ENCODE measurements around the gene YY2. TPM values are rescaled to one million over a fixed set of nuclear protein-coding genes. Genes with fewer than 3 reads are reported as not detected.
"Not testable (repeated sequence)": the region's sequence is repeated elsewhere in the genome, so short reads cannot be mapped to it uniquely, and the experiment has no call there.

YY2 gene
- total RNA-seq, 1 donor from 2014 or later = 2.2 TPM

DNA sequence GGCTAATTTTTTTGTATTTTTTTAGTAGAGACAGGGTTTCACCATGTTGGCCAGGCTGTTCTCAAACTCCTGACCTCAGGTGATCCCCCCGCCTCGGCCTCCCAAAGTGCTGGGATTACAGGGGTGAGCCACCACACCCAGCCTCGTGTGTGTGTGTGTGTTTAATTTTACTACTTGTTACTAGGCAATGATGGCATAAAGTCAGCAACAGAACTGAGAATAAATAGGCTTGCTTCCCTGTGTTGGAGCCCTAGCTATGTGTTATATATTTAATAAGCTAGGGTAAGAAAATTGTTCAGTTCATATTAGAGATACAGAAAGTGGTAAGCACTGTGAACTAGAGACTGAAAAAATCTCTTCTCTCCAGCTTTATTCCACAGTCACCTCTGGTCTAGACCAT is 18.4 kb downstream of the YY2 start:
- DNase-seq (ENCODE audit: low spot score) = not testable (repeated sequence)

DNA sequence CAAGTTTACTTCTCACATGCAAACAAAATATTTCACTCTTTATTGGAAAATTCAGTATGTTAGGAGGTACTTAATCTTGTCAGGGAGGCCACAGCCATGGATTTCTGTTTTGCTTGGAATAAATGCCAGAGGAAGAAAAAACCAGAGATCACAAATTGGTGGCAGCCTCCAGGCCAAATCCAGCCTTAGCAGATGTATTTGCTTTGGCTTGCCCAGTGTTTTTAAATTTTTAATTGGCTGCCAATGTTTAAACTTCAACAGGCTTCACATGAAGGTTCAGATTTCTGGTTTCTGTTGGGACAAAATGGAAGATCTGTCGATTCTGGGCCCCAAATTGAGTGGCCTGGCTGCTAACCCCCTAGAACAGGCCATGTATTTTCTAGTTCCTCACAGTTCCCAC is 19.2 kb downstream of the YY2 start:
- DNase-seq (ENCODE audit: low spot score) = no peak

DNA sequence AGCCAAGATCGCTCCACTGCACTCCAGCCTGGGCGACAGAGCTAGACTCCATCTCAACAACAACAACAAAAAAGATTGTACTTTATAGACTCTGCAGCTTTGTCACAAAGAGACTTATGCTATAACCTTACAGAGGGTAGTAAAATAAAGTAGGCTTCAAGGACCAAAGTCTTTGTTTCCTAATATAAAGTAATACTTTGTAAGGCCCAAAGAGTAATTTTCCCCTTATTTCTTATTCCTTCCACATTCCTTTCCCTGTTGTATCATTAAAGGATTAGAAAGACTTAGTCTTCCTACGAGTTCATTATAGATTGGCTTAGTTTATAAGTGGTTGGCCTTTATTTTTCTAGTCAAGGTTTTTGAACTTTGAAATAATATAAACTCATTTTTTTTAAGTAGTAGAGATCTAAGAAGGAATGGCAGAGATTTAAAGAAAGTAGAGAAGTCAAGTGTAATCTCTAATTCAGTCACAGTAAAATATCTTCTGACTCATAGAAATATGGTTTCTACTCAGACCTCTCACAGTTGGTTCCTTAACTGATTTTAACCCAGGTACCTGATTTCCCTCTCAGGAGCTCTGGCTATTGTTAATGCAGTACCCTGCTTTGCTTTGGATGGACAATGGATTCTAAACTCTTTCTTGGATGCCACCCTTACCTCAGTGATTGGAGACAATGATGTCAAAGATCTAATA is 26.2 kb downstream of the YY2 start:
- no peak for DNase-seq (ENCODE audit: low spot score)

DNA sequence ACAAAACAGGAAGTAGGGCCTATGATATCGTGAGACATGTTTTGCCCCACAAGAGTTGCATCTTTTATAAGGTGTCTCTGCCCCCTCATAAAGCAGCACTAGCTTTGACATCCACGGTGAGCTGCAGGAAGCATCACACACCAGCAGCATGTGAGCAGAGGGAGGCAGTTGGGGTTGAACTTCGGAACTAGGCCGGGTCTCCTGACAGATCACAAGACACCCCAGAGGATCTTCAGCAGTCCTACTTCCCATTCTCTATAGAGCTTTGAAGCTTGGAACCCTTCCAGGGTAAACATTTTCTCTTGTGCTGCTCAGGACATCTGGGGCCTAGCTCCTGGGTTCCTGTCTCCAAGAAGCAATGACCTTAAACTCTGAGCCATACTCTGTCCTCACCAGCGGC is 27.5 kb downstream of the YY2 start:
- peak; percentile 15 for DNase-seq (ENCODE audit: low spot score)

DNA sequence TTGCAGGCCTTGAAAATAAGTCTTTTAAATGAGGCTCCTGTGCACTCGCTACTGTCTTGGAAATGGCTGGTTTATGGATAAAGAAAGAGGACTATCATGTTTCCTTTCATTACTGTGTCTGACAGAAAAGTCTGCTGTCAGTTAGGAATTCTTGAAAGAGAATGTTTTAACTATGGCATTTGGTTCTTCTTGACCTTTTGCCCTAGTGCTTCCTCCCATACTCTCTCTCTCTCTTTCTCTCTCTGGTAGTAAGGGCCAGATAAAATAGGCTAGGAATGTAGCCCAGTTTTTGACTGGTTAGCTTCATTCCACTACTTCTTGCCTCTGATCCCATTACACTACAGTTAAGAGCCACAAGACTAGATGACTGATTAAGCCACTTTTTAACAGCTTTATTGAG is 29.8 kb downstream of the YY2 start:
- peak; percentile 30 for DNase-seq (ENCODE audit: low spot score)

DNA sequence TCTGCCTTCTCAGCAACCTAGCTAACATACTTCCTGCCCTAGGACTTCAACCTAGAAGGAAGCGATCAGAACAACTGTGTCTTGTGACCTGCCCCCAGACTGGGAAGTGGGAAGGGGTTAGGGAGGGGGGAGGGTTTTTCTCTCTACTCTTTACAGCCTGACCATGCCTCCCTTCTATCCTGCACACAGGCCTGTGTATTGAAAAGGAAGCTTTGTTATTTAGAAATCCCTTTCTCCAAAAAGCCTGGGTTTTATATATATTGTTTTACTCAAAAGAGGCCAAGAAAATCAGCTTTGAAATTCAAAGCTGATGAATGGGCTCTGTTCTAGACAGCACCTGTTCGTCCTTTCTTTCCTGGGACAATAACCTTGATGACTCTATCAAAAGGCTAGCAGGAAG is 49.5 kb downstream of the YY2 start:
- no peak for DNase-seq (ENCODE audit: low spot score)

DNA sequence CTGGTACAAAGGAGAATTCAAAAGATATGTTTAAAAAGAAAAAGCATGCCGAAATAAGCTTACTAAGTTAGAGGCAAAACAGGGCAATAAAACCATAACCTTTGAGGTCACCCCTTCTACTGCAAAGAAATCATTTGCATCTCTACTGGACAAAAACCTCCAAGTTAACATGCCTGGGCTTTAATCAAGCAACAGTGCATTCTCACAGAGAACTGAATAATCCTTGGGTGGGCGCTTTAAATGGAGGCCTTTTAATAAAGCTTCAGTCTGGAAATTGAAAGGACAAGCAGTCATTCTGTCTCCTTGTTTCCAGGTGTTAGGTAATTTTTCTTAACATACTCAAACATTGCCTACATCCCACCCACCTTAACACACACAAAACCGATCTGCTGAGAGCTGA is 50.2 kb downstream of the YY2 start:
- no peak for DNase-seq (ENCODE audit: low spot score)

DNA sequence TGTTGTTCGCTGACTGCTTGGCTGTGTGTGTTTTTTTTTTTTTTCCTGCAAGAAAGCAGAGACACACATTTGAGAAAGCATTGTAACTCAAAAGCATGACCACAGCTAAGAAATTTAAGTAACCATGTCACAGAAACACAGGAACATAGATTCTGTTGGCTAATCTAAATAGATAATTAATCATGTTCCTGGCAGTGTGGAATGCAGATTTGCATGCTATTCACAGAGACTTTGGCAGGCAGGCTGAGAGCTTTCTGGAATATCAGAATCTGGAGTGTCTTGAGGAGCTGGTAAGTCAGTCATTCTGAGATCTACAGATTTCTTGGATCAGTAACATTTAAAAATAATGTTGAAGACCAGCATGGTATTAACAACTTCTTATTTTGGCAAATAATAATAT is 51.5 kb downstream of the YY2 start:
- peak; percentile 37 for DNase-seq (ENCODE audit: low spot score)

Other genes with a start within 250 kb of the YY2 start
- 0.48 TPM for gene KLHL34, start 197.7 kb upstream of the YY2 start, total RNA-seq (ENCODE audit: insufficient read depth, low replicate concordance)
- gene SMPX, start 97.9 kb upstream of the YY2 start, total RNA-seq (ENCODE audit: insufficient read depth, low replicate concordance) = 0.72 TPM
- gene MBTPS2, start 16.4 kb upstream of the YY2 start, total RNA-seq (ENCODE audit: insufficient read depth, low replicate concordance) = 14.4 TPM
- gene SMS, start 84.7 kb downstream of the YY2 start, total RNA-seq (ENCODE audit: insufficient read depth, low replicate concordance) = 139 TPM
- gene PHEX, start 176.3 kb downstream of the YY2 start, total RNA-seq (ENCODE audit: insufficient read depth, low replicate concordance) = 0.24 TPM